GM19035 (cell line): ENCODE data around the gene ETAA1.

Experiments used
- ATAC-seq: cut with Tn5 transposase; IDR thresholded peaks from one replicate; pipeline ENCODE4 v1.9.1; 2021; ENCODE audit not compliant: unreplicated experiment

ETAA1 gene

GRCh38 chr2:67436221-67436620, 39.1 kb downstream of the ETAA1 start:
- no peak for ATAC-seq

GRCh38 chr2:67437114-67437513, 40.0 kb downstream of the ETAA1 start:
- ATAC-seq: no peak

- ATAC-seq: no peak
These were observed 41.2 kb downstream of the ETAA1 start for GRCh38 chr2:67438337-67438736.

GRCh38 chr2:67445652-67446268, 48.6 kb downstream of the ETAA1 start:
- ATAC-seq: no peak

GRCh38 chr2:67446491-67446911, 49.4 kb downstream of the ETAA1 start:
- ATAC-seq: no peak

- no peak for ATAC-seq
These were observed 51.5 kb downstream of the ETAA1 start for GRCh38 chr2:67448648-67449047.

GRCh38 chr2:67451086-67451832, 54.1 kb downstream of the ETAA1 start:
- ATAC-seq: no peak

- no peak for ATAC-seq
These were observed 56.2 kb downstream of the ETAA1 start for GRCh38 chr2:67453310-67453709.

- no peak for ATAC-seq
These were observed 58.3 kb downstream of the ETAA1 start for GRCh38 chr2:67455219-67456142.

- ATAC-seq: no peak
These were observed 59.3 kb downstream of the ETAA1 start for GRCh38 chr2:67456428-67456827.

GRCh38 chr2:67457699-67458098, 60.6 kb downstream of the ETAA1 start:
- ATAC-seq: no peak

GRCh38 chr2:67459761-67460160, 62.6 kb downstream of the ETAA1 start:
- ATAC-seq: no peak
